Inferior parietal cortex (tissue), 1 donor: Measurements from ENCODE around the gene LLGL1.

Source experiments
- DNase-seq: peaks from one replicate; pipeline ENCODE4 v3.0.0-alpha.2; 2016; ENCODE audit errors: extremely low spot score

Gene LLGL1

GRCh38 chr17:18253187-18253884 is 27.9 kb downstream of the LLGL1 start:
- no peak for DNase-seq

GRCh38 chr17:18253947-18254821 is 28.7 kb downstream of the LLGL1 start:
- DNase-seq: no peak

- no peak for DNase-seq
Measured at GRCh38 chr17:18254888-18255649, 29.6 kb downstream of the LLGL1 start.

GRCh38 chr17:18256351-18256750 is 30.9 kb downstream of the LLGL1 start:
- DNase-seq: no peak

GRCh38 chr17:18256776-18257175 is 31.3 kb downstream of the LLGL1 start:
- DNase-seq: no peak

- DNase-seq: no peak
Measured at GRCh38 chr17:18257268-18257981, 32.0 kb downstream of the LLGL1 start.

GRCh38 chr17:18257982-18258355 is 32.5 kb downstream of the LLGL1 start:
- peak; percentile 38 for DNase-seq

- DNase-seq: peak; percentile 61
Measured at GRCh38 chr17:18258356-18259038, 33.1 kb downstream of the LLGL1 start, which contains the start of gene FLII. TSS of gene FLII (minus strand) at chr17:18258738. CDS start at chr17:18258690, 48 bp downstream.

GRCh38 chr17:18259621-18260331 is 34.3 kb downstream of the LLGL1 start:
- DNase-seq: no peak

GRCh38 chr17:18260332-18261145 is 35.1 kb downstream of the LLGL1 start, which contains the start of gene MIEF2:
TSS of gene MIEF2 (plus strand) at chr17:18260662. CDS start at chr17:18262721, 2,059 bp downstream.
- peak; percentile 94 for DNase-seq

GRCh38 chr17:18261146-18261515 is 35.7 kb downstream of the LLGL1 start:
- DNase-seq: no peak

- DNase-seq: no peak
Measured at GRCh38 chr17:18261659-18262058, 36.2 kb downstream of the LLGL1 start.

- DNase-seq: no peak
Measured at GRCh38 chr17:18262111-18262510, 36.7 kb downstream of the LLGL1 start.

- no peak for DNase-seq
Measured at GRCh38 chr17:18262641-18263040, 37.2 kb downstream of the LLGL1 start.

- DNase-seq: no peak
Measured at GRCh38 chr17:18263885-18264682, 38.6 kb downstream of the LLGL1 start.

GRCh38 chr17:18267366-18267765 is 41.9 kb downstream of the LLGL1 start:
- DNase-seq: no peak

- DNase-seq: no peak
Measured at GRCh38 chr17:18267927-18268711, 42.7 kb downstream of the LLGL1 start.
